Activated CD8-positive, alpha-beta memory T cell treated with anti-CD3 and anti-CD28 coated beads, Interleukin-2, amount 10 ng/mL, durations not matched to agents 7 days and 5 days (primary cell): ENCODE results near the gene NIPBL. TPM values are rescaled to one million over a fixed set of nuclear protein-coding genes. Genes with fewer than 3 reads are reported as not detected.
"Not testable (repeated sequence)": the region's sequence is repeated elsewhere in the genome, so short reads cannot be mapped to it uniquely, and the experiment has no call there.

Source experiments
- ATAC-seq: fragments of 150-1000 bp; cut with Tn5 transposase; one replicate; pipeline ENCODE4 v1.10.0; 2021; ENCODE audit warnings: moderate library complexity
- CTCF ChIA-PET: fragments of 350-600 bp; sonication (Branson Sonifier 250); formaldehyde crosslinking; loops from one replicate; lab custom pipeline; 2021; ENCODE audit warnings: antibody characterized with exemption; lab: Charles Lee
- DNase-seq: peaks from one replicate; pipeline ENCODE4 v3.0.0-alpha.2; 2020
- H3K27ac Mint-ChIP-seq: one replicate; pipeline ENCODE4 v1.8.0; 2021; ENCODE audit warnings: mild to moderate bottlenecking, mixed read lengths
- H3K27me3 Mint-ChIP-seq: one replicate; pipeline ENCODE4 v1.8.0; 2021; ENCODE audit warnings: mixed read lengths
- H3K36me3 Mint-ChIP-seq: one replicate; pipeline ENCODE4 v1.8.0; 2021; ENCODE audit warnings: mild to moderate bottlenecking, mixed read lengths
- H3K4me1 Mint-ChIP-seq: one replicate; pipeline ENCODE4 v1.8.0; 2021; ENCODE audit warnings: mixed read lengths
- H3K4me3 Mint-ChIP-seq: one replicate; pipeline ENCODE4 v1.8.0; 2021; ENCODE audit warnings: mild to moderate bottlenecking, moderate library complexity, mixed read lengths
- H3K9me3 Mint-ChIP-seq: one replicate; pipeline ENCODE4 v1.8.0; 2022; ENCODE audit warnings: low read depth, mixed read lengths
- total RNA-seq, 2 experiments: library from RNA; stranded (reverse); gene quantifications; one replicate each; pipeline ENCODE4 v1.2.3, GENCODE V29; 2021

The NIPBL gene
- total RNA-seq, 2 experiments from 2014 or later, result 56.8 to 57.1 TPM

- Mint-ChIP-seq H3K27ac (no peak overlapping the region), H3K27me3 (no peaks in the 10 kb centered on the region), H3K4me3 (no peak overlapping the region), H3K4me1 (peaks cover 27% of the 10 kb centered on the region), H3K36me3 (peaks cover 29% of the 10 kb centered on the region), H3K9me3 (peaks cover 7% of the 10 kb centered on the region)
- CTCF ChIA-PET, result no interaction called here
- ATAC-seq (no peak), DNase-seq (no peak)
Measured at GRCh38 chr5:36899860-36900259, 23.3 kb downstream of the NIPBL start.

- Mint-ChIP-seq H3K36me3 (peaks cover 31% of the 10 kb centered on the region), H3K27me3 (no peaks in the 10 kb centered on the region), H3K4me1 (peaks cover 31% of the 10 kb centered on the region), H3K4me3 (no peak overlapping the region), H3K27ac (no peak overlapping the region), H3K9me3 (peaks cover 9% of the 10 kb centered on the region)
- ATAC-seq (no peak), DNase-seq (no peak)
- CTCF ChIA-PET, result no interaction called here
Measured at GRCh38 chr5:36900283-36900682, 23.7 kb downstream of the NIPBL start.

- H3K27ac Mint-ChIP-seq, H3K9me3 Mint-ChIP-seq, CTCF ChIA-PET, DNase-seq, H3K27me3 Mint-ChIP-seq, ATAC-seq, H3K4me3 Mint-ChIP-seq: not testable (repeated sequence)
- peaks cover 33% of the 10 kb centered on the region for H3K4me1 Mint-ChIP-seq
- peaks cover 30% of the 10 kb centered on the region for H3K36me3 Mint-ChIP-seq
Measured at GRCh38 chr5:36901077-36901476, 24.5 kb downstream of the NIPBL start.

- H3K27me3 Mint-ChIP-seq, result no peaks in the 10 kb centered on the region
- peaks cover 32% of the 10 kb centered on the region for H3K4me1 Mint-ChIP-seq
- no peak overlapping the region for H3K4me3 Mint-ChIP-seq
- H3K9me3 Mint-ChIP-seq, result peaks cover 10% of the 10 kb centered on the region
- peaks cover 30% of the 10 kb centered on the region for H3K36me3 Mint-ChIP-seq
- DNase-seq (no peak), ATAC-seq (no peak)
- CTCF ChIA-PET, result no interaction called here
- H3K27ac Mint-ChIP-seq, result no peak overlapping the region
Measured at GRCh38 chr5:36901856-36902255, 25.3 kb downstream of the NIPBL start.

- Mint-ChIP-seq H3K27ac (no peak overlapping the region), H3K36me3 (peaks cover 28% of the 10 kb centered on the region), H3K4me1 (peaks cover 31% of the 10 kb centered on the region), H3K9me3 (peaks cover 10% of the 10 kb centered on the region), H3K27me3 (no peaks in the 10 kb centered on the region), H3K4me3 (no peak overlapping the region)
- CTCF ChIA-PET, result no interaction called here
- DNase-seq (no peak), ATAC-seq (no peak)
Measured at GRCh38 chr5:36902353-36902752, 25.8 kb downstream of the NIPBL start.

- no peak for ATAC-seq
- H3K27me3 Mint-ChIP-seq, result no peaks in the 10 kb centered on the region
- no peak for DNase-seq
- peaks cover 30% of the 10 kb centered on the region for H3K36me3 Mint-ChIP-seq
- H3K4me1 Mint-ChIP-seq, result peaks cover 42% of the 10 kb centered on the region
- H3K4me3 Mint-ChIP-seq, result no peak overlapping the region
- peaks cover 10% of the 10 kb centered on the region for H3K9me3 Mint-ChIP-seq
- CTCF ChIA-PET, result interaction anchor here (1.6 kb wide), 1 partner anchor 26 kb away, joined by 3 read pairs; no protein-coding TSS in a partner anchor
- H3K27ac Mint-ChIP-seq, result no peak overlapping the region
Measured at GRCh38 chr5:36904677-36905076, 28.1 kb downstream of the NIPBL start.

GRCh38 chr5:36908544-36909260 is 32.1 kb downstream of the NIPBL start:
- H3K4me1 Mint-ChIP-seq, result peaks cover 25% of the 10 kb centered on the region
- H3K27ac Mint-ChIP-seq, result no peak overlapping the region
- H3K36me3 Mint-ChIP-seq, result peaks cover 12% of the 10 kb centered on the region
- ATAC-seq (no peak), DNase-seq (no peak)
- peaks cover 3% of the 10 kb centered on the region for H3K9me3 Mint-ChIP-seq
- CTCF ChIA-PET, result no interaction called here
- no peak overlapping the region for H3K4me3 Mint-ChIP-seq
- no peaks in the 10 kb centered on the region for H3K27me3 Mint-ChIP-seq

GRCh38 chr5:36915653-36916052 is 39.1 kb downstream of the NIPBL start:
- DNase-seq, result no peak

GRCh38 chr5:36916614-36917013 is 40.0 kb downstream of the NIPBL start:
- ATAC-seq, CTCF ChIA-PET, H3K4me3 Mint-ChIP-seq, DNase-seq, H3K4me1 Mint-ChIP-seq, H3K36me3 Mint-ChIP-seq, H3K27me3 Mint-ChIP-seq, H3K9me3 Mint-ChIP-seq, H3K27ac Mint-ChIP-seq: not testable (repeated sequence)

More at GRCh38 chr5:36915653-36916052, 39.1 kb downstream of the NIPBL start:
- H3K36me3 Mint-ChIP-seq, result peaks cover 9% of the 10 kb centered on the region
- no peaks in the 10 kb centered on the region for H3K4me1 Mint-ChIP-seq
- peaks cover 2% of the 10 kb centered on the region for H3K9me3 Mint-ChIP-seq
- CTCF ChIA-PET, result no interaction called here
- no peak overlapping the region for H3K27ac Mint-ChIP-seq
- H3K4me3 Mint-ChIP-seq, result no peak overlapping the region
- ATAC-seq, result no peak
- H3K27me3 Mint-ChIP-seq, result no peaks in the 10 kb centered on the region

- ATAC-seq, H3K27me3 Mint-ChIP-seq, H3K27ac Mint-ChIP-seq, DNase-seq, H3K4me1 Mint-ChIP-seq, CTCF ChIA-PET, H3K4me3 Mint-ChIP-seq, H3K9me3 Mint-ChIP-seq, H3K36me3 Mint-ChIP-seq: not testable (repeated sequence)
Measured at GRCh38 chr5:36917358-36917757, 40.8 kb downstream of the NIPBL start.

GRCh38 chr5:36919238-36919637 is 42.7 kb downstream of the NIPBL start:
- Mint-ChIP-seq H3K4me1 (no peaks in the 10 kb centered on the region), H3K27me3 (no peaks in the 10 kb centered on the region), H3K27ac (no peak overlapping the region), H3K9me3 (peaks cover 2% of the 10 kb centered on the region), H3K36me3 (peaks cover 11% of the 10 kb centered on the region), H3K4me3 (no peak overlapping the region)
- CTCF ChIA-PET, result no interaction called here
- ATAC-seq (no peak), DNase-seq (no peak)

GRCh38 chr5:36919650-36920049 is 43.1 kb downstream of the NIPBL start:
- DNase-seq (no peak), ATAC-seq (no peak)
- H3K4me1 Mint-ChIP-seq, result no peaks in the 10 kb centered on the region
- no peaks in the 10 kb centered on the region for H3K27me3 Mint-ChIP-seq
- H3K36me3 Mint-ChIP-seq, result peaks cover 11% of the 10 kb centered on the region
- H3K27ac Mint-ChIP-seq, result no peak overlapping the region
- no peak overlapping the region for H3K4me3 Mint-ChIP-seq
- CTCF ChIA-PET, result no interaction called here
- peaks cover 2% of the 10 kb centered on the region for H3K9me3 Mint-ChIP-seq

GRCh38 chr5:36928947-36929346 is 52.4 kb downstream of the NIPBL start:
- H3K27ac Mint-ChIP-seq, result no peak overlapping the region
- DNase-seq (no peak), ATAC-seq (no peak)
- no peaks in the 10 kb centered on the region for H3K27me3 Mint-ChIP-seq
- peaks cover 14% of the 10 kb centered on the region for H3K36me3 Mint-ChIP-seq
- H3K4me1 Mint-ChIP-seq, result peaks cover 4% of the 10 kb centered on the region
- H3K9me3 Mint-ChIP-seq, result peaks cover 6% of the 10 kb centered on the region
- CTCF ChIA-PET, result no interaction called here
- no peak overlapping the region for H3K4me3 Mint-ChIP-seq

GRCh38 chr5:36929438-36929837 is 52.9 kb downstream of the NIPBL start:
- peaks cover 17% of the 10 kb centered on the region for H3K36me3 Mint-ChIP-seq
- peaks cover 6% of the 10 kb centered on the region for H3K9me3 Mint-ChIP-seq
- ATAC-seq (no peak), DNase-seq (no peak)
- no peak overlapping the region for H3K4me3 Mint-ChIP-seq
- CTCF ChIA-PET, result no interaction called here
- H3K27ac Mint-ChIP-seq, result no peak overlapping the region
- peaks cover 4% of the 10 kb centered on the region for H3K4me1 Mint-ChIP-seq
- no peaks in the 10 kb centered on the region for H3K27me3 Mint-ChIP-seq
